Stomach (tissue), 9 donors: Measurements from ENCODE around the gene FZR1. TPM values are rescaled to one million over a fixed set of nuclear protein-coding genes. Genes with fewer than 3 reads are reported as not detected.

Source experiments
- DNase-seq, 2 donors: peaks; one replicate each; pipeline versions ENCODE4 v3.0.0 to v3.0.0-alpha.2; 2013 to 2019
- H3K27ac ChIP-seq, 5 donors: fragments of 200-600 bp in 4 of 5; sonication (generic) in 4 of 5; one replicate each; pipeline ENCODE4 v1.5.1; 2013 to 2019; ENCODE audit warnings: mild to moderate bottlenecking in 1 of 5, moderate library complexity in 1 of 5
- H3K27me3 ChIP-seq, 3 donors: fragments of 200-600 bp; sonication (generic); one replicate each; pipeline ENCODE4 v1.5.1; 2017 to 2019; ENCODE audit warnings: mixed run types in 1 of 3
- H3K36me3 ChIP-seq, 4 donors: fragments of 200-600 bp; sonication (generic); 1 replicate in 3 of 4; 2 replicates in 1 of 4; pipeline ENCODE4 v1.5.1; 2016 to 2019
- H3K4me1 ChIP-seq, 4 donors: fragments of 200-600 bp; sonication (generic); one replicate each; pipeline ENCODE4 v1.5.1; 2016 to 2019
- H3K4me3 ChIP-seq, 4 donors: fragments of 200-600 bp; sonication (generic) in 3 of 4; one replicate each; pipeline ENCODE4 v1.5.1; 2016 to 2019; ENCODE audit warnings: mild to moderate bottlenecking in 1 of 4
- H3K9me3 ChIP-seq, 4 donors: fragments of 200-600 bp; sonication (generic); one replicate each; pipeline ENCODE4 v1.5.1; 2016 to 2019
- CTCF ChIP-seq, 7 experiments: fragments of 450-650 bp in 4 of 7; fragments of 200-600 bp in 3 of 7; sonication (generic) in 3 of 7; IDR thresholded peaks; one replicate each; pipeline ENCODE4 v1.5.1; 2016 to 2019; ENCODE audit warnings: antibody characterized with exemption in 7 of 7, control low read depth in 2 of 7, mild to moderate bottlenecking in 1 of 7
- EP300 ChIP-seq: sonication (generic); formaldehyde crosslinking; IDR thresholded peaks from one replicate; pipeline ENCODE4 v1.6.1; 2017; ENCODE audit warnings: antibody characterized with exemption
- POLR2A ChIP-seq, 4 donors: fragments of 450-650 bp; IDR thresholded peaks; one replicate each; pipeline ENCODE4 v1.6.1; 2016; ENCODE audit warnings: antibody characterized with exemption in 4 of 4, control low read depth in 2 of 4, mild to moderate bottlenecking in 1 of 4, moderate library complexity in 1 of 4
- POLR2AphosphoS5 ChIP-seq, 3 donors: sonication (generic); formaldehyde crosslinking; IDR thresholded peaks; one replicate each; pipeline ENCODE4 v1.6.1; 2016; ENCODE audit warnings: antibody characterized with exemption in 3 of 3
- WGBS, 5 donors: extraction: QIAGEN DNeasy Blood & Tissue Kit in 3 of 5; methylation state at CpG; one replicate each; pipeline versions ENCODE4 v1.1.5 to v1.1.7; 2013 to 2018; 5-methylcytosine and 5-hydroxymethylcytosine counted together
- intact Hi-C: fragments of 100-400 bp; cut with DNase I; formaldehyde crosslinking; loops from one replicate; pipeline ENCODE4 v1.15.1; 2023; ENCODE audit warnings: low total_unique reads
- polyA plus RNA-seq, 3 donors: library from polyadenylated mRNA; stranded (reverse); fragments of 200-250 nt; gene quantifications; one replicate each; pipeline ENCODE4 v1.2.3, GENCODE V29; 2013
- total RNA-seq, 5 donors: library from RNA; depleted of rRNA; stranded (reverse); fragments of >200 nt; gene quantifications; one replicate each; pipeline versions ENCODE4 v1.1.0 to v1.2.3, GENCODE V29; 2014 to 2016
- donor health status: healthy with polysubstance abuse.
- donor health status: Bipolar disorder and iron deficiency.
- donor health status: healthy.

FZR1 gene
- total and polyA plus RNA-seq, 8 donors = 9.4 to 113 (median 21.3) TPM

- TF ChIP-seq CTCF (IDR thresholded peaks at IDR 0.05) (no peak), POLR2AphosphoS5 (IDR thresholded peaks at IDR 0.05) (no peak), EP300 (no peak), POLR2A (IDR thresholded peaks at IDR 0.05) (no peak)
- no peaks in the 10 kb centered on the region for H3K9me3 ChIP-seq
- no peak overlapping the region for H3K27ac ChIP-seq
- H3K4me3 ChIP-seq = no peak overlapping the region
- 93 to 97% (median 96%) methylated on average over 8 to 45 of the region's 45 CpGs for WGBS, 5 donors
- H3K27me3 ChIP-seq = no peaks in the 10 kb centered on the region
- peaks cover 0 to 6% (median 0%) of the 10 kb centered on the region in 4 donors for H3K4me1 ChIP-seq
- intact Hi-C loops = no loop called here
- peaks cover 32 to 78% (median 70%) of the 10 kb centered on the region in 4 donors for H3K36me3 ChIP-seq
- DNase-seq = no peak
Observed at GRCh38 chr19:3492131-3492839, 13.8 kb upstream of the FZR1 start.

GRCh38 chr19:3492919-3493318 is 13.2 kb upstream of the FZR1 start:
- Histone ChIP-seq H3K4me3 (no peak overlapping the region), H3K27ac (no peak overlapping the region), H3K9me3 (no peaks in the 10 kb centered on the region), H3K27me3 (no peaks in the 10 kb centered on the region), H3K36me3 (peaks cover 32 to 84% (median 72%) of the 10 kb centered on the region in 4 donors), H3K4me1 (peaks cover 0 to 6% (median 3%) of the 10 kb centered on the region in 4 donors)
- intact Hi-C loops = no loop called here
- WGBS, 5 donors = 89 to 95% (median 93%) methylated on average over 16 of the region's 16 CpGs
- TF ChIP-seq CTCF (IDR thresholded peaks at IDR 0.05) (no peak), POLR2A (IDR thresholded peaks at IDR 0.05) (no peak), POLR2AphosphoS5 (IDR thresholded peaks at IDR 0.05) (no peak)
- no peak for DNase-seq

- H3K27ac ChIP-seq = no peak overlapping the region
- H3K4me1 ChIP-seq = peaks cover 0 to 10% (median 4%) of the 10 kb centered on the region in 4 donors
- H3K27me3 ChIP-seq = no peaks in the 10 kb centered on the region
- H3K4me3 ChIP-seq = no peak overlapping the region
- intact Hi-C loops = no loop called here
- TF ChIP-seq POLR2AphosphoS5 (IDR thresholded peaks at IDR 0.05) = no peak
- no peak for TF ChIP-seq POLR2A (IDR thresholded peaks at IDR 0.05)
- TF ChIP-seq EP300 = no peak
- TF ChIP-seq CTCF (IDR thresholded peaks at IDR 0.05) = no peak
- no peaks in the 10 kb centered on the region for H3K9me3 ChIP-seq
- no peak for DNase-seq
- WGBS, 5 donors = 89 to 98% (median 95%) methylated on average over 10 to 14 of the region's 14 CpGs
- H3K36me3 ChIP-seq = peaks cover 32 to 86% (median 72%) of the 10 kb centered on the region in 4 donors
Observed at GRCh38 chr19:3493651-3494050, 12.5 kb upstream of the FZR1 start.

- Histone ChIP-seq H3K36me3 (peaks cover 32 to 86% (median 72%) of the 10 kb centered on the region in 4 donors), H3K27ac (no peak overlapping the region), H3K27me3 (no peaks in the 10 kb centered on the region), H3K4me3 (no peak overlapping the region), H3K9me3 (no peaks in the 10 kb centered on the region), H3K4me1 (peaks cover 2 to 13% (median 7%) of the 10 kb centered on the region in 4 donors)
- no peak for TF ChIP-seq POLR2A (IDR thresholded peaks at IDR 0.05)
- TF ChIP-seq EP300 = no peak
- no peak for TF ChIP-seq POLR2AphosphoS5 (IDR thresholded peaks at IDR 0.05)
- TF ChIP-seq CTCF (IDR thresholded peaks at IDR 0.05) = no peak
- DNase-seq = peak in 1 of 2 donors; percentile 62
- 65 to 89% (median 80%) methylated on average over 2 to 15 of the region's 15 CpGs for WGBS, 5 donors
- intact Hi-C loops = no loop called here
Observed at GRCh38 chr19:3494051-3494450, 12.1 kb upstream of the FZR1 start.
